GM19372 (cell line): ENCODE results near the gene TMPRSS11E.
"Not testable (repeated sequence)": the region's sequence is repeated elsewhere in the genome, so short reads cannot be mapped to it uniquely, and the experiment has no call there.

ENCODE experiments used
- ATAC-seq: cut with Tn5 transposase; IDR thresholded peaks from one replicate; pipeline ENCODE4 v1.9.1; 2021; ENCODE audit warnings: mild to moderate bottlenecking, low read depth, moderate library complexity; ENCODE audit not compliant: unreplicated experiment

TMPRSS11E gene

GRCh38 chr4:68461790-68462189 lies 14.5 kb downstream of the TMPRSS11E start:
- ATAC-seq = no peak

GRCh38 chr4:68462691-68463090 lies 15.4 kb downstream of the TMPRSS11E start:
- ATAC-seq = no peak

- no peak for ATAC-seq
Observed at GRCh38 chr4:68463796-68464195, 16.5 kb downstream of the TMPRSS11E start.

- no peak for ATAC-seq
Observed at GRCh38 chr4:68465058-68465457, 17.8 kb downstream of the TMPRSS11E start.

GRCh38 chr4:68466185-68466584 lies 18.9 kb downstream of the TMPRSS11E start:
- no peak for ATAC-seq

DNA sequence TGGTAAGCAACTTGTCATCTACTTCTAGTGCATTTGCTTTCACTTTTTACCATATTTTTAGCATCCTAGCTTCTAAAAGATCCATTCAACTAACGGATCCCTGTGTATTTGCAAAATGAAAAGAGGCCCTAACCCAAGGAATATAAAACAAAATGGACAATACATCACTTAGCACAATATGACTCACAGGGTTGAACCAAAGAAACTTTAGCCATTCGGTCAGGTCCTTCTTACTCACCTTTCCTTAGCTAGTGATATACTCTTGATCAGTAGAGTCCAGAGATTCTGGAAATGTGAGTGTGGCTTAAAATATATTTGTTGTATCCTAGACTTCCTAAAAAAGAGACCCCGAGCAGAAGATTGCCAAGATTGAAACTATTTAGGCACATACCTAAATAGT lies 19.5 kb downstream of the TMPRSS11E start:
- ATAC-seq = no peak

- ATAC-seq = no peak
Observed at GRCh38 chr4:68469482-68469881, 22.2 kb downstream of the TMPRSS11E start.

DNA sequence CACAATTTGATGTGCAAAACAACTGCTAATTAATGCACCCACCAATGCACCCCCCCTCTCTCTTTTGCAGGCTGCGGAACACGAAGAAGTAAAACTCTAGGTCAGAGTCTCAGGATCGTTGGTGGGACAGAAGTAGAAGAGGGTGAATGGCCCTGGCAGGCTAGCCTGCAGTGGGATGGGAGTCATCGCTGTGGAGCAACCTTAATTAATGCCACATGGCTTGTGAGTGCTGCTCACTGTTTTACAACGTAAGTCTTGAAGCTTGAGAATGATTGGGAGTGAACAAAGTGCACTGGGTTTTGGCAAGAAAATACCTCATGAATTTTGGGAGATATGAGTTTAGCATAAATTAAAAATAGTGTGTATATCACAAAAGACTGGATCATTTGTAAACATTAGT lies 28.9 kb downstream of the TMPRSS11E start:
- ATAC-seq = no peak

DNA sequence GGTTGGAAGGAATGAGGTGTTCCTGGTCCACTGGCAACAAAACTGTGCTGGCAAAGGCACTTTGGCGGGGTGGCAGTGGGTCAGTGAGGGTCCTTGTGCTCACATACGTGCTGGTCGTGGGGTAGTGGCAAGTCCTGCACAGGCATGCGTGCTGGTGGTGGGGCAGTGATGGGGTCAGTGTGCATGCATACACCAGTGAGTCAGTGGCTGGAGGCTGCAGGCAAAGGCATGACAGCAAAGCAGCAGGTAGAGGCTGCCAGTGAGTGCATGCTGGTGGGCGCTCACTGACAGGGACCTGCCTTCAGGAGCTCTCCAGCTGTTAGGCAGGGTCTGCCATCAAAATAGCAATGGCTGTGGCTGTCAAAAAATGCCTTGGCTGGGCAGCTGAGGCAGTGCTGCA lies 42.1 kb downstream of the TMPRSS11E start:
- no peak for ATAC-seq

GRCh38 chr4:68490826-68491457 lies 43.7 kb downstream of the TMPRSS11E start:
- ATAC-seq = no peak

GRCh38 chr4:68494688-68495087 lies 47.4 kb downstream of the TMPRSS11E start:
- ATAC-seq = no peak

- ATAC-seq = peak; percentile 86
Observed at GRCh38 chr4:68498413-68499007, 51.2 kb downstream of the TMPRSS11E start.

GRCh38 chr4:68499021-68499420 lies 51.8 kb downstream of the TMPRSS11E start:
- ATAC-seq = no peak

GRCh38 chr4:68503462-68503861 lies 56.2 kb downstream of the TMPRSS11E start:
- ATAC-seq = not testable (repeated sequence)

DNA sequence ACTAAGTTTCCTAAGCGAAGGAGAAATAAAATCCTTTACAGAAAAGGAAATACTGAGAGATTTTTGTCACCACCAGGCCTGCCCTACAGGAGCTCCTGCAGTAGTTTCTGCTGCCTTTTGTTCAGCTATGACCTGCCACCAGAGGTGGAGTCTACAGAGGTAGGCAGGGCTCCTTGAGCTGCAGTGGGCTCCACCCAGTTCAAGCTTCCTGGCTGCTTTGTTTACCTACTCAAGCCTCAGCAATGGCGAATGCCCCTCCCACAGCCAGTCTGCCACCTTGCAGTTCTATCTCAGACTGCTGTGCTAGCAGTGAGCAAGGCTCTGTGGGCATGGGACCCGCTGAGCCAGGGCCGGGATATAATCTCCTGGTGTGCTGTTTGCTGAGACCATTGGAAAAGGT lies 57.6 kb downstream of the TMPRSS11E start:
- ATAC-seq = not testable (repeated sequence)

DNA sequence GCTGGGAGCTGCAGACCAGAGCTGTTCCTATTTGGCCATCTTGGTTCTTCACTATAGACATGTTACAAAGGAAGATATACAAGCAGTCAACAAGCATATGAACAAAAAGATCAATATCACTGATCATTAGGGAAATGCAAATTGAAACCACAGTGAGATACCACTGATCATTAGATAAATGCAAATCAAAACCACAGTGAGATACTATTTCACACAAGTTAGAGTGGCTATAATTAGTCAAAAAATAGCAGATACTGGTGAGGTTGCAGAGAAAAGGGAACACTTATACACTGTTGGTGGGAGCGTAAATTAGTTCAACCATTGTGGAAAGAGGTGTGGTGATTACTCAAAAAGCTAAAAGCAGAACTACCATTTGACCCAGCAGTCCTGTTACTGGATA lies 58.2 kb downstream of the TMPRSS11E start:
- ATAC-seq = not testable (repeated sequence)

DNA sequence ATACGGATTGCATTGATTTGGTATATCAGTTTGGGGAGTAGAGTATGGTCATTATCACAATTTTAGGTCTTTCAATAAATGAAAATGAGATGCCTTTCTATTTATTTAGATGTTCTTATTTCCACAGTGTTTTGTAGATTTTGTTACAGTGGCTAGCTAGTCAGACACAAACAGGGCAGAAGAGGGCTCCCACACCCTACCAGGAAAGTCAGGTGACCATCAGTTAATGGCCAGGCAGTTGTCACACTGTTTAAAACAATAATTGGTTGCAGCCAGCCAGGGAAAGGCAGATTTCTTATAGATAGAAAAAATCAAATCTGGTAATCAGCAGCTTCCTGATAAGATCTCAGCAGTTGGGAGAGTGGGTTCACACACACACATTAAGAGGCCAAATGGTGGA lies 71.6 kb downstream of the TMPRSS11E start:
- no peak for ATAC-seq

DNA sequence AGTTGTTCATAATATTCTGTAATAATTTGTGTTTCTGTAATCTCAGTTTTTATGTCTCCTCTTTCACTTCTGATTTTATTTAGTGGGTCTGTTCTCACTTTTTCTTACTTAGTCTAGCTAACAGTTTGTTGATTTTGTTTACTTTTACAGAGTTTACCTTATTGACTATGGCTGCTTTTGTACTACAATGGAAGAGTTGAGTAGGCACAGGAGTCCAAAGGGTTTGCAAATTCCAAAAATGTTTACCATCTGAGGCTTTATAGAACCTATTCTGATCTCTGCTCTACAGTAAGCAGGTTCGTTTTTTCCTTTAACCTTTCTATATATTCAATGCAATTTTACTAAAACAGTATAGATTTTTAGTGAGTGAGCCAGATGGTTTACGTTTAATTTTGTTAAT lies 73.7 kb downstream of the TMPRSS11E start:
- ATAC-seq = no peak

DNA sequence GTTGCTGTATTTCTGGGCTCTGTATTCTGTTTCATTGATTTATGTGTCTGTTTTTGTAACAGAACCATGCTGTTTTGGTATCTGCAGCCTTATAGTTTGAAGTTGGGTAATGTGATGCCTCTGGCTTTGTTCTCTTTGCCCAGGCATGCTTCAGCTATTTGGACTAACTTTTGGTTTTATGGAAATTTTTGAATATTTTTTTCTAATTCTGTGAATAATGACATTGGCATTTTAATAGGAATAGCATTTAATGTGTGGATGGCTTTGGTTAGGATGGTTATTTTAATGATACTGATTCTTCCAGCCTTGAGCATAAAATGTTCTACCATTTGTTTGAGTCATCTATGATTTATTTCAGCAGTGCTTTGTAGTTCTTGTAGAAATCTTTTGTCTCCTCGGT lies 75.0 kb downstream of the TMPRSS11E start:
- ATAC-seq = not testable (repeated sequence)

GRCh38 chr4:68535974-68536373 lies 88.7 kb downstream of the TMPRSS11E start:
- ATAC-seq = no peak

- no peak for ATAC-seq
Observed at GRCh38 chr4:68536375-68536774, 89.1 kb downstream of the TMPRSS11E start.

- ATAC-seq = not testable (repeated sequence)
Observed at GRCh38 chr4:68542742-68543141, 95.5 kb downstream of the TMPRSS11E start.
